NCI-H2196 (cell line): ENCODE measurements around the gene POLR1E.
"Not testable (repeated sequence)": the region's sequence is repeated elsewhere in the genome, so short reads cannot be mapped to it uniquely, and the experiment has no call there.

Source experiments
- DNase-seq: peaks from one replicate; lab custom pipeline; 2025; ENCODE audit not compliant: unreplicated experiment; lab: John Stamatoyannopoulos, UW

The POLR1E gene

GRCh38 chr9:37499297-37499696, 13.5 kb downstream of the POLR1E start:
- DNase-seq = no peak

- DNase-seq = no peak
Measured at GRCh38 chr9:37501957-37502596, 16.3 kb downstream of the POLR1E start.

- no peak for DNase-seq
Measured at GRCh38 chr9:37503736-37504135, 18.0 kb downstream of the POLR1E start.

GRCh38 chr9:37504605-37505004, 18.9 kb downstream of the POLR1E start:
- no peak for DNase-seq

- DNase-seq = no peak
Measured at GRCh38 chr9:37507566-37508134, 21.9 kb downstream of the POLR1E start.

GRCh38 chr9:37508135-37508833, 22.5 kb downstream of the POLR1E start:
- no peak for DNase-seq

- no peak for DNase-seq
Measured at GRCh38 chr9:37508834-37509206, 23.1 kb downstream of the POLR1E start.

GRCh38 chr9:37509536-37509935, 23.8 kb downstream of the POLR1E start:
- no peak for DNase-seq

- DNase-seq = not testable (repeated sequence)
Measured at GRCh38 chr9:37510053-37510452, 24.3 kb downstream of the POLR1E start.

GRCh38 chr9:37511016-37512010, 25.6 kb downstream of the POLR1E start:
- DNase-seq = no peak

- DNase-seq = no peak
Measured at GRCh38 chr9:37512437-37512836, 26.7 kb downstream of the POLR1E start.

GRCh38 chr9:37514415-37514814, 28.7 kb downstream of the POLR1E start:
- DNase-seq = not testable (repeated sequence)

GRCh38 chr9:37514999-37515398, 29.3 kb downstream of the POLR1E start:
- no peak for DNase-seq

- no peak for DNase-seq
Measured at GRCh38 chr9:37515620-37516258, 30.0 kb downstream of the POLR1E start.

GRCh38 chr9:37517923-37518322, 32.2 kb downstream of the POLR1E start:
- DNase-seq = no peak

- DNase-seq = no peak
Measured at GRCh38 chr9:37520641-37521040, 34.9 kb downstream of the POLR1E start.

- DNase-seq = no peak
Measured at GRCh38 chr9:37521111-37521510, 35.4 kb downstream of the POLR1E start.

- DNase-seq = no peak
Measured at GRCh38 chr9:37522971-37523370, 37.2 kb downstream of the POLR1E start.

- no peak for DNase-seq
Measured at GRCh38 chr9:37523916-37524315, 38.2 kb downstream of the POLR1E start.

GRCh38 chr9:37528652-37529471, 43.1 kb downstream of the POLR1E start:
- DNase-seq = peak; percentile 80
